Keratinocyte (primary cell): ENCODE results near the gene MAEA. TPM values are rescaled to one million over a fixed set of nuclear protein-coding genes. Genes with fewer than 3 reads are reported as not detected.

ENCODE experiments used
- DNase-seq: peaks from one replicate; pipeline ENCODE4 v3.0.0-alpha.2; 2011; ENCODE audit warnings: low read depth, missing footprints, low spot score
- FAIRE-seq: peaks from 2 replicates; lab custom pipeline; 2011; peaks lifted over from hg19 to GRCh38; lab: Jason Lieb, UNC
- H2AFZ ChIP-seq: 2 replicates; pipeline ENCODE4 v1.6.0; 2012; ENCODE audit warnings: low read length, control low read depth, inconsistent platforms; ENCODE audit not compliant: control insufficient read depth
- H3K27ac ChIP-seq: 2 replicates; pipeline ENCODE4 v1.5.1; 2011; ENCODE audit warnings: low read length; ENCODE audit not compliant: control insufficient read depth, insufficient read depth
- H3K27me3 ChIP-seq: 3 replicates; pipeline ENCODE4 v1.6.0; 2011; ENCODE audit warnings: low read length; ENCODE audit not compliant: control insufficient read depth, insufficient read depth; ENCODE audit errors: extremely low read depth
- H3K36me3 ChIP-seq, 2 experiments: 2 replicates in 1 of 2; 3 replicates in 1 of 2; pipeline ENCODE4 v1.5.1; 2011; ENCODE audit warnings: low read length in 2 of 2, mild to moderate bottlenecking in 1 of 2; ENCODE audit not compliant: control insufficient read depth in 2 of 2, insufficient read depth in 2 of 2; ENCODE audit errors: extremely low read depth in 1 of 2
- H3K4me1 ChIP-seq: 3 replicates; pipeline ENCODE4 v1.5.1; 2011; ENCODE audit warnings: low read length; ENCODE audit not compliant: control insufficient read depth, insufficient read depth; ENCODE audit errors: extremely low read depth
- H3K4me2 ChIP-seq: 3 replicates; pipeline ENCODE4 v1.6.0; 2011; ENCODE audit warnings: low read depth, low read length; ENCODE audit not compliant: control insufficient read depth, insufficient read depth; ENCODE audit errors: extremely low read depth
- H3K4me3 ChIP-seq, 3 experiments: fragments of 200-600 bp in 1 of 3; sonication (generic) in 1 of 3; 2 replicates in 2 of 3; 3 replicates in 1 of 3; pipeline ENCODE4 v1.5.1; 2011 to 2016; ENCODE audit warnings: low read length in 3 of 3, mild to moderate bottlenecking in 3 of 3, control low read depth in 2 of 3, inconsistent platforms in 1 of 3, low read depth in 1 of 3, mixed read lengths in 1 of 3, mixed run types in 1 of 3, moderate library complexity in 1 of 3; ENCODE audit not compliant: control insufficient read depth in 2 of 3, insufficient read depth in 2 of 3; ENCODE audit errors: extremely low read depth in 1 of 3
- H3K79me2 ChIP-seq: 2 replicates; pipeline ENCODE4 v1.6.0; 2012; ENCODE audit warnings: low read length; ENCODE audit not compliant: control insufficient read depth, insufficient read depth
- H3K9ac ChIP-seq: 3 replicates; pipeline ENCODE4 v1.6.0; 2011; ENCODE audit warnings: low read length; ENCODE audit not compliant: control insufficient read depth, insufficient read depth; ENCODE audit errors: extremely low read depth
- H3K9me1 ChIP-seq: 3 replicates; pipeline ENCODE4 v1.6.0; 2011; ENCODE audit warnings: low read length; ENCODE audit not compliant: control insufficient read depth, insufficient read depth; ENCODE audit errors: extremely low read depth
- H3K9me3 ChIP-seq: 2 replicates; pipeline ENCODE4 v1.5.1; 2012; ENCODE audit warnings: low read depth, low read length; ENCODE audit not compliant: control insufficient read depth
- H4K20me1 ChIP-seq: 3 replicates; pipeline ENCODE4 v1.6.0; 2011; ENCODE audit warnings: low read length; ENCODE audit not compliant: control insufficient read depth, insufficient read depth; ENCODE audit errors: extremely low read depth
- EZH2 ChIP-seq: IDR thresholded peaks from one replicate; pipeline ENCODE4 v1.6.1; 2012; ENCODE audit warnings: inconsistent platforms, mild to moderate bottlenecking, low read length, moderate library complexity
- dilution Hi-C: fragments of 300-500 bp; cut with MboI; formaldehyde crosslinking; loops from one replicate; pipeline ENCODE4 v1.7.0; 2020; ENCODE audit warnings: low sequenced_read_pairs; ENCODE audit not compliant: extremely low pct_ligation_motif_present
- polyA plus RNA-seq, 5 experiments: library from polyadenylated mRNA; depleted of rRNA in 3 of 5; stranded (reverse) in 3 of 5; stranded (forward) in 1 of 5; unstranded in 1 of 5; fragments of >200 nt; gene quantifications; 1 replicate in 1 of 5; 2 replicates in 3 of 5; 3 replicates in 1 of 5; pipeline versions ENCODE4 v1.2.1 to v1.2.3, GENCODE V29; 2011 to 2012; ENCODE audit warnings: missing spikeins in 2 of 5, low read depth in 1 of 5, low replicate concordance in 1 of 5
- TF ChIP-seq, protein P1 (sequence below), 3 experiments: IDR thresholded peaks in 1 of 3; conservative IDR thresholded peaks in 1 of 3; optimal IDR thresholded peaks in 1 of 3; 2 replicates in 2 of 3; 3 replicates in 1 of 3; pipeline versions ENCODE3 to v1.5.1; 2011; ENCODE audit warnings: low read length in 3 of 3, mild to moderate bottlenecking in 3 of 3, moderate library complexity in 2 of 3, control low read depth in 1 of 3, inconsistent platforms in 1 of 3; ENCODE audit not compliant: insufficient read depth in 2 of 3; ENCODE audit errors: extremely low read depth in 1 of 3

The MAEA gene
- polyA plus RNA-seq, 1 donor (not counting 4 experiments of a cell fraction or from before 2014, with no cell fraction given) = 89.7 TPM

DNA sequence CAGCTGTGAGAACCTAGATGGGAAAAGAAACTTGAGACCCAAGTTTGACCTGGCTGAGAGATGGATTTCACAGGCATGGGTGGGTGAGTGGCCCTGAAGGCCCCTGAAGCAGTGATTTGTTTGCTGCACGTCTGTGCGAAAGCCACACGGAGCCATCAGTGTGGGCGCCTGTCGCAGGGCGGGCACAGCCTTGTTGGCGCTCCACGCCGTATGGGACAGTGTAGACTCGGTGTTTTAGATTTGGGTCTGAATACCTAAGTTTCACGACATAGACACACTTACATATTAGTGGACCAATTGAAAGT is 35.4 kb downstream of the MAEA start:
- H3K36me3 ChIP-seq = peaks cover 30 to 40% of the 10 kb centered on the region in 2 experiments
- FAIRE-seq (no peak), DNase-seq (no peak)
- H3K4me2 ChIP-seq = peak overlapping the region; percentile 6
- dilution Hi-C loops = no loop called here
- no peaks in the 10 kb centered on the region for H3K27me3 ChIP-seq
- H3K9me1 ChIP-seq = no peaks in the 10 kb centered on the region
- H3K9ac ChIP-seq = no peak overlapping the region
- H2AFZ ChIP-seq = no peak overlapping the region
- H3K79me2 ChIP-seq = peaks cover 36% of the 10 kb centered on the region
- no peak for TF ChIP-seq EZH2
- TF ChIP-seq, protein P1, sequence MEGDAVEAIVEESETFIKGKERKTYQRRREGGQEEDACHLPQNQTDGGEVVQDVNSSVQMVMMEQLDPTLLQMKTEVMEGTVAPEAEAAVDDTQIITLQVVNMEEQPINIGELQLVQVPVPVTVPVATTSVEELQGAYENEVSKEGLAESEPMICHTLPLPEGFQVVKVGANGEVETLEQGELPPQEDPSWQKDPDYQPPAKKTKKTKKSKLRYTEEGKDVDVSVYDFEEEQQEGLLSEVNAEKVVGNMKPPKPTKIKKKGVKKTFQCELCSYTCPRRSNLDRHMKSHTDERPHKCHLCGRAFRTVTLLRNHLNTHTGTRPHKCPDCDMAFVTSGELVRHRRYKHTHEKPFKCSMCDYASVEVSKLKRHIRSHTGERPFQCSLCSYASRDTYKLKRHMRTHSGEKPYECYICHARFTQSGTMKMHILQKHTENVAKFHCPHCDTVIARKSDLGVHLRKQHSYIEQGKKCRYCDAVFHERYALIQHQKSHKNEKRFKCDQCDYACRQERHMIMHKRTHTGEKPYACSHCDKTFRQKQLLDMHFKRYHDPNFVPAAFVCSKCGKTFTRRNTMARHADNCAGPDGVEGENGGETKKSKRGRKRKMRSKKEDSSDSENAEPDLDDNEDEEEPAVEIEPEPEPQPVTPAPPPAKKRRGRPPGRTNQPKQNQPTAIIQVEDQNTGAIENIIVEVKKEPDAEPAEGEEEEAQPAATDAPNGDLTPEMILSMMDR (optimal IDR thresholded peaks at IDR 0.05 in 1 of 3, IDR thresholded peaks at IDR 0.05 in 1 of 3, conservative IDR thresholded peaks at IDR 0.05 in 1 of 3; ENCODE audit: extremely low read depth in 1 of 3, insufficient read depth in 2 of 3, low read length in 3 of 3) = no peak
- H3K27ac ChIP-seq = peak overlapping the region; percentile 72
- H3K4me3 ChIP-seq = peak overlapping the region in 1 of 3 experiments; percentile 31
- H3K4me1 ChIP-seq = peaks cover 41% of the 10 kb centered on the region
- H3K9me3 ChIP-seq = peaks cover 2% of the 10 kb centered on the region
- H4K20me1 ChIP-seq = no peaks in the 10 kb centered on the region

- no peak for FAIRE-seq
- TF ChIP-seq, protein P1 (optimal IDR thresholded peaks at IDR 0.05 in 1 of 3, IDR thresholded peaks at IDR 0.05 in 1 of 3, conservative IDR thresholded peaks at IDR 0.05 in 1 of 3; ENCODE audit: extremely low read depth in 1 of 3, insufficient read depth in 2 of 3, low read length in 3 of 3) = no peak
- TF ChIP-seq EZH2 = no peak
- no peak for DNase-seq
- peaks cover 41% of the 10 kb centered on the region for H3K79me2 ChIP-seq
- H2AFZ ChIP-seq = no peak overlapping the region
- H3K9me1 ChIP-seq = no peaks in the 10 kb centered on the region
- no peak overlapping the region for H3K9ac ChIP-seq
- H3K27me3 ChIP-seq = no peaks in the 10 kb centered on the region
- peaks cover 2% of the 10 kb centered on the region for H3K9me3 ChIP-seq
- H3K4me1 ChIP-seq = peaks cover 48% of the 10 kb centered on the region
- peaks cover 30 to 40% of the 10 kb centered on the region in 2 experiments for H3K36me3 ChIP-seq
- no peaks in the 10 kb centered on the region for H4K20me1 ChIP-seq
- peak overlapping the region; percentile 72 for H3K27ac ChIP-seq
- H3K4me2 ChIP-seq = no peak overlapping the region
- no peak overlapping the region for H3K4me3 ChIP-seq
- dilution Hi-C loops = no loop called here
Measured at GRCh38 chr4:1325681-1326635, 36.3 kb downstream of the MAEA start.
